ENCODE data around the gene TMEM269.

DNA sequence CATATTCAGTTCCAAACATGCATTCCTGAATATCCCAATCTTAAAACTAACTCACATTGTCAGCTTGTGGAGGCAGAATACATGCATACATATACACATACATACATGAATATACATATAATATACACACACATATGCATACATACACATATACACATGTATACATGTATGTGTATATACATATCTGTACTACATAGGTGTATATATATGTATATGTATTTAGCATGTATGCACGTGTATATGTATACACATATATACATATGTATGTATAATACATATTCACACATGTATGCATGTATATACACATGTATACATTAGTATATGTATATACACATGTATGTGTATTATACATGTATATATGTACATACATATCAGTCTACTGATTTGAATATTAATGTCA, 60.4 kb downstream of the TMEM269 start:
- TF ChIP-seq, protein P1, sequence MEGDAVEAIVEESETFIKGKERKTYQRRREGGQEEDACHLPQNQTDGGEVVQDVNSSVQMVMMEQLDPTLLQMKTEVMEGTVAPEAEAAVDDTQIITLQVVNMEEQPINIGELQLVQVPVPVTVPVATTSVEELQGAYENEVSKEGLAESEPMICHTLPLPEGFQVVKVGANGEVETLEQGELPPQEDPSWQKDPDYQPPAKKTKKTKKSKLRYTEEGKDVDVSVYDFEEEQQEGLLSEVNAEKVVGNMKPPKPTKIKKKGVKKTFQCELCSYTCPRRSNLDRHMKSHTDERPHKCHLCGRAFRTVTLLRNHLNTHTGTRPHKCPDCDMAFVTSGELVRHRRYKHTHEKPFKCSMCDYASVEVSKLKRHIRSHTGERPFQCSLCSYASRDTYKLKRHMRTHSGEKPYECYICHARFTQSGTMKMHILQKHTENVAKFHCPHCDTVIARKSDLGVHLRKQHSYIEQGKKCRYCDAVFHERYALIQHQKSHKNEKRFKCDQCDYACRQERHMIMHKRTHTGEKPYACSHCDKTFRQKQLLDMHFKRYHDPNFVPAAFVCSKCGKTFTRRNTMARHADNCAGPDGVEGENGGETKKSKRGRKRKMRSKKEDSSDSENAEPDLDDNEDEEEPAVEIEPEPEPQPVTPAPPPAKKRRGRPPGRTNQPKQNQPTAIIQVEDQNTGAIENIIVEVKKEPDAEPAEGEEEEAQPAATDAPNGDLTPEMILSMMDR (IDR thresholded peaks at IDR 0.05), result no peak
- TF ChIP-seq POLR2A (IDR thresholded peaks at IDR 0.05) (no peak), EP300 (IDR thresholded peaks at IDR 0.05) (no peak), POLR2AphosphoS5 (IDR thresholded peaks at IDR 0.05) (no peak)

Measured in stomach (tissue), 4 donors.